ENCODE measurements around the gene NFILZ. TPM values are rescaled to one million over a fixed set of nuclear protein-coding genes. Genes with fewer than 3 reads are reported as not detected.
A peak's percentile ranks its signal among the peaks of the same experiment; 100 is the strongest.

The NFILZ gene
- total RNA-seq, 1 donor from 2014 or later, result not detected

DNA sequence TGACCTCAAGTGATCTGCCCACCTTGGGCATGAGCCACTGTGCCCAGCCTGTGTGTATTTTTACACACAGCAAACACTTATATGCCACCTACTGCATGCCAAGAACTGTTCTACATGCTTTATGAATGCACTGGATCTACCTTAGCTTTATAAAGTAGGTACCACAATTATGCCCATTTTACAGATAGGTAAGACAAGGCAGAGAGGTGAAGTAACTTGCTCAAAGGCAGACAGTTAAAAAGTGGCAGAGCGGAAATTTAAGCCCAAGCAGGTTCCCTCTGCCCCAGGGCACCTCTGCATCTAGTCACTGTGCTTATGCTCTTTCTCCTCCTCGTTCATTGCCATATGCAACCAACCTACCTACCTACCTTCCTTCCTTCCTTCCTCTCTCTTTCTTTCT is 30.4 kb upstream of the NFILZ start:
- Mint-ChIP-seq H3K36me3 (ENCODE audit: low read depth) (peaks cover 12% of the 10 kb centered on the region), H3K9me3 (no peaks in the 10 kb centered on the region), H3K27ac (ENCODE audit: unreplicated experiment) (no peak overlapping the region), H3K27me3 (ENCODE audit: low read depth) (no peaks in the 10 kb centered on the region), H3K4me3 (no peak overlapping the region), H3K4me1 (no peaks in the 10 kb centered on the region)
- TF ChIP-seq, protein P1, sequence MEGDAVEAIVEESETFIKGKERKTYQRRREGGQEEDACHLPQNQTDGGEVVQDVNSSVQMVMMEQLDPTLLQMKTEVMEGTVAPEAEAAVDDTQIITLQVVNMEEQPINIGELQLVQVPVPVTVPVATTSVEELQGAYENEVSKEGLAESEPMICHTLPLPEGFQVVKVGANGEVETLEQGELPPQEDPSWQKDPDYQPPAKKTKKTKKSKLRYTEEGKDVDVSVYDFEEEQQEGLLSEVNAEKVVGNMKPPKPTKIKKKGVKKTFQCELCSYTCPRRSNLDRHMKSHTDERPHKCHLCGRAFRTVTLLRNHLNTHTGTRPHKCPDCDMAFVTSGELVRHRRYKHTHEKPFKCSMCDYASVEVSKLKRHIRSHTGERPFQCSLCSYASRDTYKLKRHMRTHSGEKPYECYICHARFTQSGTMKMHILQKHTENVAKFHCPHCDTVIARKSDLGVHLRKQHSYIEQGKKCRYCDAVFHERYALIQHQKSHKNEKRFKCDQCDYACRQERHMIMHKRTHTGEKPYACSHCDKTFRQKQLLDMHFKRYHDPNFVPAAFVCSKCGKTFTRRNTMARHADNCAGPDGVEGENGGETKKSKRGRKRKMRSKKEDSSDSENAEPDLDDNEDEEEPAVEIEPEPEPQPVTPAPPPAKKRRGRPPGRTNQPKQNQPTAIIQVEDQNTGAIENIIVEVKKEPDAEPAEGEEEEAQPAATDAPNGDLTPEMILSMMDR (conservative IDR thresholded peaks at IDR 0.05), result no peak
- no peak for DNase-seq (ENCODE audit: low read depth, low spot score)

GRCh38 chr19:8600816-8601215 is 29.6 kb upstream of the NFILZ start:
- Mint-ChIP-seq H3K27ac (ENCODE audit: unreplicated experiment) (no peak overlapping the region), H3K27me3 (ENCODE audit: low read depth) (no peaks in the 10 kb centered on the region), H3K36me3 (ENCODE audit: low read depth) (peaks cover 12% of the 10 kb centered on the region), H3K4me1 (no peaks in the 10 kb centered on the region), H3K9me3 (no peaks in the 10 kb centered on the region), H3K4me3 (no peak overlapping the region)
- DNase-seq (ENCODE audit: low read depth, low spot score), result no peak
- TF ChIP-seq, protein P1 (conservative IDR thresholded peaks at IDR 0.05), result no peak

DNA sequence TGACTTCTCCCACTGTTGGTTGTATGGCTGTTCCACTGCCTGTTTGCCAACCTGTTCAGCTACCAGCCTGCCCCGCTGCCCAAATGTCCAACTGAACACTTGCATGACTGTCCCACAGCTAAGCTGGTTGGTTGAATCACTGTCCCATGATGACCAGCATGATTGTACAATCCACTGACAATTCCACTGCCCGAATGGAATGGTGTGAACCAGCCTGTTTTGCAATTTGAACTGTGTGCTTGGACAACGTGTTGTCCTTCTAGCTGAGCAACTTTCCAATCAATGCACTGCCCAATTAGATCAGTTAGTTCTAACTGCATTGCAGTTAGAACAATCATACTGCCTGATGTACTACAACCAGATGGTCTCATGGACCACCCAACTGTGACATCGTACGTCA is 28.6 kb upstream of the NFILZ start:
- TF ChIP-seq, protein P1 (conservative IDR thresholded peaks at IDR 0.05), result no peak
- Mint-ChIP-seq H3K4me1 (no peaks in the 10 kb centered on the region), H3K36me3 (ENCODE audit: low read depth) (peaks cover 12% of the 10 kb centered on the region), H3K27me3 (ENCODE audit: low read depth) (no peaks in the 10 kb centered on the region), H3K9me3 (no peaks in the 10 kb centered on the region), H3K4me3 (no peak overlapping the region), H3K27ac (ENCODE audit: unreplicated experiment) (no peak overlapping the region)
- DNase-seq (ENCODE audit: low read depth, low spot score), result no peak

GRCh38 chr19:8605514-8605913 is 24.9 kb upstream of the NFILZ start:
- Mint-ChIP-seq H3K27me3 (ENCODE audit: low read depth) (peaks cover 3% of the 10 kb centered on the region), H3K36me3 (ENCODE audit: low read depth) (peaks cover 12% of the 10 kb centered on the region), H3K4me3 (no peak overlapping the region), H3K9me3 (no peaks in the 10 kb centered on the region), H3K4me1 (peaks cover 19% of the 10 kb centered on the region), H3K27ac (ENCODE audit: unreplicated experiment) (no peak overlapping the region)
- no peak for DNase-seq (ENCODE audit: low read depth, low spot score)
- TF ChIP-seq, protein P1 (conservative IDR thresholded peaks at IDR 0.05), result no peak

DNA sequence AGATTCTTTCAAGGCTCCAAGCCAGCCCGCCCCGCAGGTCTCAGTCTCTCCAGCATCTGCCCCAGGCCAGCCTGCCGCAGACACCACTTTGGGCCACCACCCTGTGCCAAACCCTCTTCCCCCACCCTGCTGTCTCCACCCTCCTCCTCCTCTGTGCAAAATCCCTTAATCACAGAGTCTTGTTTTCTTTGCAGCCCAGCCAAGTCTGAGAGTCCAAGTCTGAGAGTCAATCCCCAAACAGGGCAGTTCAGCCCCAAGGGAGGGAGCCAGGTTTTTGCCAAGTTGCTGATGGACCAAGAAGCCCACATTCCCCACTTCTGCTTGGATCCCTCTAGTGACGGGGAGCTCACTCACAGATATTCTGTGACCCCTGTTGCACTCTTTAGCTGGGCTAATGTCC is 23.0 kb upstream of the NFILZ start:
- peak overlapping the region; percentile 78 for H3K4me3 Mint-ChIP-seq
- H3K27me3 Mint-ChIP-seq (ENCODE audit: low read depth), result peaks cover 3% of the 10 kb centered on the region
- H3K36me3 Mint-ChIP-seq (ENCODE audit: low read depth), result peaks cover 9% of the 10 kb centered on the region

More for the DNA sequence above, 23.0 kb upstream of the NFILZ start:
- Mint-ChIP-seq H3K9me3 (no peaks in the 10 kb centered on the region), H3K4me1 (peaks cover 19% of the 10 kb centered on the region), H3K27ac (ENCODE audit: unreplicated experiment) (no peak overlapping the region)
- TF ChIP-seq, protein P1 (conservative IDR thresholded peaks at IDR 0.05), result no peak
- no peak for DNase-seq (ENCODE audit: low read depth, low spot score)

All from neural crest cell (in vitro differentiated cells).